ENCODE data around the gene SNX33.

The SNX33 gene

GRCh38 chr15:75656331-75656730, 8.6 kb downstream of the SNX33 start:
- H3K27ac ChIP-seq (ENCODE audit: low read depth, low read length, poor library complexity, severe bottlenecking), result no peak overlapping the region
- no peaks in the 10 kb centered on the region for H3K4me1 ChIP-seq (ENCODE audit: insufficient read depth, low read length, severe bottlenecking)
- H3F3A ChIP-seq (ENCODE audit: insufficient read depth, low read length), result no peaks in the 10 kb centered on the region
- H3K27me3 ChIP-seq (ENCODE audit: insufficient read depth, low read length), result peaks cover 10% of the 10 kb centered on the region; the same call in 1 of the 2 replicates
- H3K36me3 ChIP-seq (ENCODE audit: insufficient read depth, low read length), result no peaks in the 10 kb centered on the region
- H3K4me2 ChIP-seq (ENCODE audit: low read length), result no peak overlapping the region
- H3K9me2 ChIP-seq (ENCODE audit: low read depth, low read length), result no peaks in the 10 kb centered on the region
- H3K9me3 ChIP-seq (ENCODE audit: low read length), result no peaks in the 10 kb centered on the region
- H3K79me2 ChIP-seq (ENCODE audit: insufficient read depth, low read length), result no peaks in the 10 kb centered on the region
- no peak overlapping the region for H3K4me3 ChIP-seq (ENCODE audit: low read depth, low read length, poor library complexity, severe bottlenecking)
- no peak overlapping the region for H3K9ac ChIP-seq (ENCODE audit: low read length)
- H2AFZ ChIP-seq (ENCODE audit: low read length), result no peak overlapping the region
- no peak for TF ChIP-seq EZH2 (IDR thresholded peaks at IDR 0.05; ENCODE audit: borderline replicate concordance, low read length)
- TF ChIP-seq CTCF (IDR thresholded peaks at IDR 0.05; ENCODE audit: low read length), result no peak
- H4K20me1 ChIP-seq (ENCODE audit: insufficient read depth, low read length), result no peaks in the 10 kb centered on the region

- Histone ChIP-seq H3K36me3 (ENCODE audit: insufficient read depth, low read length) (no peaks in the 10 kb centered on the region), H3F3A (ENCODE audit: insufficient read depth, low read length) (no peaks in the 10 kb centered on the region), H3K27ac (ENCODE audit: low read depth, low read length, poor library complexity, severe bottlenecking) (no peak overlapping the region), H3K4me1 (ENCODE audit: insufficient read depth, low read length, severe bottlenecking) (no peaks in the 10 kb centered on the region), H3K9ac (ENCODE audit: low read length) (no peak overlapping the region), H3K9me3 (ENCODE audit: low read length) (no peaks in the 10 kb centered on the region), H2AFZ (ENCODE audit: low read length) (no peak overlapping the region), H3K9me2 (ENCODE audit: low read depth, low read length) (no peaks in the 10 kb centered on the region), H3K79me2 (ENCODE audit: insufficient read depth, low read length) (no peaks in the 10 kb centered on the region), H4K20me1 (ENCODE audit: insufficient read depth, low read length) (no peaks in the 10 kb centered on the region), H3K4me3 (ENCODE audit: low read depth, low read length, poor library complexity, severe bottlenecking) (no peak overlapping the region), H3K27me3 (ENCODE audit: insufficient read depth, low read length) (peaks cover 10% of the 10 kb centered on the region; the same call in 1 of the 2 replicates), H3K4me2 (ENCODE audit: low read length) (no peak overlapping the region)
- TF ChIP-seq CTCF (IDR thresholded peaks at IDR 0.05; ENCODE audit: low read length) (no peak), EZH2 (IDR thresholded peaks at IDR 0.05; ENCODE audit: borderline replicate concordance, low read length) (no peak)
Observed at GRCh38 chr15:75656813-75657212, 9.1 kb downstream of the SNX33 start.

- Histone ChIP-seq H3K36me3 (ENCODE audit: insufficient read depth, low read length) (no peaks in the 10 kb centered on the region), H3K27me3 (ENCODE audit: insufficient read depth, low read length) (peaks cover 16% of the 10 kb centered on the region; the same call in 1 of the 2 replicates), H3K4me3 (ENCODE audit: low read depth, low read length, poor library complexity, severe bottlenecking) (no peak overlapping the region), H3K9me2 (ENCODE audit: low read depth, low read length) (no peaks in the 10 kb centered on the region), H3F3A (ENCODE audit: insufficient read depth, low read length) (no peaks in the 10 kb centered on the region), H3K79me2 (ENCODE audit: insufficient read depth, low read length) (no peaks in the 10 kb centered on the region), H3K4me2 (ENCODE audit: low read length) (no peak overlapping the region), H4K20me1 (ENCODE audit: insufficient read depth, low read length) (no peaks in the 10 kb centered on the region), H2AFZ (ENCODE audit: low read length) (no peak overlapping the region), H3K4me1 (ENCODE audit: insufficient read depth, low read length, severe bottlenecking) (no peaks in the 10 kb centered on the region), H3K27ac (ENCODE audit: low read depth, low read length, poor library complexity, severe bottlenecking) (no peak overlapping the region), H3K9ac (ENCODE audit: low read length) (no peak overlapping the region), H3K9me3 (ENCODE audit: low read length) (no peaks in the 10 kb centered on the region)
- no peak for TF ChIP-seq CTCF (IDR thresholded peaks at IDR 0.05; ENCODE audit: low read length)
- no peak for TF ChIP-seq EZH2 (IDR thresholded peaks at IDR 0.05; ENCODE audit: borderline replicate concordance, low read length)
Observed at GRCh38 chr15:75659141-75659771, 11.5 kb downstream of the SNX33 start.

Measured in OCI-LY1 (cell line).